ENCODE data around the gene DUSP7. TPM values are rescaled to one million over a fixed set of nuclear protein-coding genes. Genes with fewer than 3 reads are reported as not detected.

The DUSP7 gene
- polyA plus RNA-seq, 1 of the 3 experiments (the other 2 are of a cell fraction) = 25.8 TPM

- WGBS (ENCODE audit: low lambda C conversion rate) = 93% methylated on average over 7 of the region's 7 CpGs
- Histone ChIP-seq H3K79me2 (ENCODE audit: insufficient read depth) (no peaks in the 10 kb centered on the region), H3K4me3 (ENCODE audit: low read depth in 2 of 2, low read length in 1 of 2) (no peak overlapping the region), H3K9me3 (no peaks in the 10 kb centered on the region), H3K36me3 (replicated peaks in 1 of 2; ENCODE audit: control insufficient read depth in 1 of 2, insufficient read depth in 2 of 2, low read length in 1 of 2) (no peaks in the 10 kb centered on the region), H3K27ac (ENCODE audit: low read depth in 2 of 2, low read length in 1 of 2) (peak overlapping the region in 1 of 2 experiments; percentile 88; a peak in 2 of 4 replicates), H3K27me3 (ENCODE audit: insufficient read depth) (no peaks in the 10 kb centered on the region), H3K4me2 (no peak overlapping the region), H2AFZ (ENCODE audit: low read depth) (no peak overlapping the region), H3K9ac (no peak overlapping the region), H3K4me1 (ENCODE audit: control insufficient read depth in 1 of 2, insufficient read depth in 2 of 2, low read depth in 1 of 2, low read length in 1 of 2) (peaks cover 20 to 82% of the 10 kb centered on the region in 2 experiments; a peak in 2 of 4 replicates), H3F3A (replicated peaks; ENCODE audit: insufficient read depth) (peaks cover 3% of the 10 kb centered on the region), H4K20me1 (ENCODE audit: insufficient read depth) (no peaks in the 10 kb centered on the region), H3K9me2 (no peaks in the 10 kb centered on the region)
- CTCF ChIA-PET = interaction anchor here (1.5 to 24.7 kb wide), 3 partner anchors 16 to 102 kb away, joined by 5 to 983 read pairs (median 159); partner anchors contain the start of gene DUSP7
- TF ChIP-seq USF2 (IDR thresholded peaks at IDR 0.05; ENCODE audit: borderline replicate concordance, low read depth, low read length) (no peak), TCF12 (IDR thresholded peaks at IDR 0.05) (no peak)
- POLR2A ChIA-PET = interaction anchor here (0.7 to 1.0 kb wide), 3 partner anchors 8 to 26 kb away, joined by 3 to 4 read pairs (median 4); no protein-coding TSS in a partner anchor
- DNase-seq = no peak
These were observed 35.6 kb downstream of the DUSP7 start for GRCh38 chr3:52020796-52021195.

GRCh38 chr3:52019352-52020080 lies 36.9 kb downstream of the DUSP7 start:
- Histone ChIP-seq H3K27ac (ENCODE audit: low read depth in 2 of 2, low read length in 1 of 2) (peak overlapping the region in 1 of 2 experiments; percentile 88; a peak in 1 of 4 replicates), H3K4me3 (ENCODE audit: low read depth in 2 of 2, low read length in 1 of 2) (no peak overlapping the region), H3K27me3 (ENCODE audit: insufficient read depth) (no peaks in the 10 kb centered on the region), H3K9me3 (no peaks in the 10 kb centered on the region), H3F3A (replicated peaks; ENCODE audit: insufficient read depth) (peaks cover 3% of the 10 kb centered on the region), H3K9ac (no peak overlapping the region), H3K36me3 (replicated peaks in 1 of 2; ENCODE audit: control insufficient read depth in 1 of 2, insufficient read depth in 2 of 2, low read length in 1 of 2) (no peaks in the 10 kb centered on the region), H3K4me2 (no peak overlapping the region), H3K9me2 (no peaks in the 10 kb centered on the region), H3K4me1 (ENCODE audit: control insufficient read depth in 1 of 2, insufficient read depth in 2 of 2, low read depth in 1 of 2, low read length in 1 of 2) (peaks cover 20 to 82% of the 10 kb centered on the region in 2 experiments; a peak in 2 of 4 replicates), H2AFZ (ENCODE audit: low read depth) (no peak overlapping the region), H3K79me2 (ENCODE audit: insufficient read depth) (no peaks in the 10 kb centered on the region), H4K20me1 (ENCODE audit: insufficient read depth) (no peaks in the 10 kb centered on the region)
- TF ChIP-seq RAD21 (IDR thresholded peaks at IDR 0.05; ENCODE audit: low read length) (no peak), YY1 (IDR thresholded peaks at IDR 0.05; ENCODE audit: low read depth) (no peak), CTCF (IDR thresholded peaks at IDR 0.05) (no peak), NRF1 (IDR thresholded peaks at IDR 0.05; ENCODE audit: low read depth, low read length) (no peak), IRF3 (IDR thresholded peaks at IDR 0.05; ENCODE audit: low read depth, low read length) (no peak), MEF2A (IDR thresholded peaks at IDR 0.05; ENCODE audit: borderline replicate concordance, low read depth) (no peak), USF2 (IDR thresholded peaks at IDR 0.05; ENCODE audit: borderline replicate concordance, low read depth, low read length) (no peak), MAX (IDR thresholded peaks at IDR 0.05; ENCODE audit: low read depth) (no peak), RXRA (IDR thresholded peaks at IDR 0.05; ENCODE audit: borderline replicate concordance, low read depth) (no peak), ZBTB33 (IDR thresholded peaks at IDR 0.05; ENCODE audit: borderline replicate concordance, low read depth) (no peak)
- CTCF ChIA-PET = interaction anchor here (1.6 to 24.7 kb wide), 3 partner anchors 9 to 30 kb away, joined by 5 to 983 read pairs (median 159); partner anchors contain the start of gene DUSP7
- 93% methylated on average over 13 of the region's 17 CpGs for WGBS (ENCODE audit: low lambda C conversion rate)
- no peak for DNase-seq
- POLR2A ChIA-PET = no interaction called here
